Measurements from ENCODE around the gene CFAP410. TPM values are rescaled to one million over a fixed set of nuclear protein-coding genes. Genes with fewer than 3 reads are reported as not detected.

Gene CFAP410
- total and polyA plus RNA-seq, 2 of the 13 experiments (the other 11 are each of a cell fraction or from before 2014, with no cell fraction given) = 8.0 to 20.1 TPM

DNA sequence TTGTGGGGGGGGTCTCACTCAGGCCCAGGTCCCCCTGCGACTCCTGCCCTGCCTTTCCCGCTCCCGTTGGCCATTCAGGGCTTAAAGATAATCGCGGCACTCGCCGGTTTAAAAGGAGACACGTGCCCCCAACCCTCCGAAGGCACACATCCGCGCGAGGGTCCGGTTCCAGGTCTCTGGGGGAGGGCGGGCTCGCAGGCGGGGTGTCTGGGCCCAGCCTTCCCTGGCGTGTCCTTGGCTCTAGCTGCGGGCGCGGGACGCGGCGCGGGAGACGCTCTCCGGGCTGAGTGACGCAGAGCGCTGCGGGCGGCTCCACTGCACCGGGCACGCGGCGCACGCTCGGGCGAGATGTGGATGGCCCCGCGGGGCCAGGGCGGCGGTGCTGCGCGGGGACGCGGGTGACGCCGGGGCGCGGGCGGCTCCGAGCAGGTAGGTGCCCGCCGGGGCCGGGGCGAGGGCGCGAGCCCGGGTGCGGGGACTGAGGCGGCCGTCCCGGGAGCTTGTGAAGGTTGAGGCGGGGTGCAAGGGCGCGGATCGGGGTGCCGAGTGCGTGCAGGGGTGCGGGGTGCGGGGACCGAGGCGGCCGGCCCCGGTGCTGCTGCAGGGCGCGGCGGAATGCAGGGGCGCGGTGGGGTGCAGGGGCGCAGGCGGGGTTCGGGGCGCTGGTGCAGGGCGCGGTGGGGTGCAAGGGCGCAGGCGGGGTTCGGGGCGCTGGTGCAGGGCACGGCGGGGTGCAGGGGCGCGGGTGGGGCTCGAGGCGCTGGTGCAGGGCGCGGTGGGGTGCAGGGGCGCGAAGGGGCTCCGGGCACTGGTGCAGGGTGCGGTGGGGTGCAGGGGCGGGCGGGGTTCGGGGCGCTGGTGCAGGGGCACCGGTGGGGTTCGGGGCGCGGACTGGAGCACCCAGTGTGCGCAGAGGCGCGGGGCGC, 10.9 kb upstream of the CFAP410 start:
- in situ Hi-C loops (cut with HindIII; ENCODE audit: extremely low pct_ligation_motif_present, low pct_unique_long_range_greater_than_20kb) (no loop called here), intact Hi-C loops (cut with micrococcal nuclease; ENCODE audit: unreplicated experiment) (no loop called here)
- Histone ChIP-seq H3K36me3 (replicated peaks in 1 of 2; ENCODE audit: control insufficient read depth in 1 of 2, insufficient read depth in 2 of 2, low read length in 2 of 2) (no peaks in the 10 kb centered on the region), H2AFZ (ENCODE audit: low read length) (no peak overlapping the region), H3K9me3 (ENCODE audit: low read length) (no peaks in the 10 kb centered on the region), H3K79me2 (ENCODE audit: insufficient read depth, low read length) (no peaks in the 10 kb centered on the region), H4K20me1 (ENCODE audit: insufficient read depth, low read length) (no peaks in the 10 kb centered on the region), H3K27ac (ENCODE audit: extremely low read length, insufficient read depth, low read length) (no peak overlapping the region), H3K4me2 (ENCODE audit: low read depth, low read length) (no peak overlapping the region), H3K4me3 (replicated peaks in 1 of 3; ENCODE audit: insufficient read depth in 1 of 3, low read depth in 2 of 3, low read length in 3 of 3) (no peak overlapping the region), H3K27me3 (ENCODE audit: control insufficient read depth in 1 of 2, insufficient read depth in 2 of 2, low read length in 2 of 2) (peaks cover 5 to 25% of the 10 kb centered on the region in 2 experiments; a peak in 4 of 5 replicates), H3K4me1 (ENCODE audit: insufficient read depth, low read length) (peaks cover 16% of the 10 kb centered on the region), H3K9ac (ENCODE audit: insufficient read depth, low read depth, low read length) (no peak overlapping the region)
- FAIRE-seq (no peak), ATAC-seq (no peak), DNase-seq (ENCODE audit: low spot score) (no peak)
- BruUV-seq (replicated peaks) = no TSS peak
- POLR2A ChIA-PET = no interaction called here
- 85% methylated on average over 90 of the region's 113 CpGs for WGBS (ENCODE audit: low lambda C conversion rate)
- CTCF ChIA-PET (ENCODE audit: low intra/inter-chr PET ratio, low total read pairs) = no interaction called here
- TF ChIP-seq, protein P1, sequence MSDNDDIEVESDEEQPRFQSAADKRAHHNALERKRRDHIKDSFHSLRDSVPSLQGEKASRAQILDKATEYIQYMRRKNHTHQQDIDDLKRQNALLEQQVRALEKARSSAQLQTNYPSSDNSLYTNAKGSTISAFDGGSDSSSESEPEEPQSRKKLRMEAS (IDR thresholded peaks at IDR 0.05) = no peak

GRCh38 chr21:44349416-44349846, 10.2 kb upstream of the CFAP410 start:
- no peaks in the 10 kb centered on the region for H3K79me2 ChIP-seq (ENCODE audit: insufficient read depth, low read length)
- intact Hi-C loops (cut with micrococcal nuclease; ENCODE audit: unreplicated experiment) = no loop called here
- H3K36me3 ChIP-seq (replicated peaks in 1 of 2; ENCODE audit: control insufficient read depth in 1 of 2, insufficient read depth in 2 of 2, low read length in 2 of 2) = no peaks in the 10 kb centered on the region
- H2AFZ ChIP-seq (ENCODE audit: low read length) = no peak overlapping the region
- ChIA-PET POLR2A (no interaction called here), CTCF (ENCODE audit: low intra/inter-chr PET ratio, low total read pairs) (no interaction called here)
- no TSS peak for BruUV-seq (replicated peaks)
- no peak overlapping the region for H3K27ac ChIP-seq (ENCODE audit: extremely low read length, insufficient read depth, low read length)
- no peak overlapping the region for H3K4me2 ChIP-seq (ENCODE audit: low read depth, low read length)
- no peak; the same call in 2 of the 3 replicates for ATAC-seq
- no peaks in the 10 kb centered on the region for H3K9me3 ChIP-seq (ENCODE audit: low read length)
- peaks cover 9% of the 10 kb centered on the region for H3K4me1 ChIP-seq (ENCODE audit: insufficient read depth, low read length)
- TF ChIP-seq SAFB2 (CRISPR knock-in tag; IDR thresholded peaks at IDR 0.05; ENCODE audit: borderline replicate concordance, low read depth) = no peak
- TF ChIP-seq, protein P2, sequence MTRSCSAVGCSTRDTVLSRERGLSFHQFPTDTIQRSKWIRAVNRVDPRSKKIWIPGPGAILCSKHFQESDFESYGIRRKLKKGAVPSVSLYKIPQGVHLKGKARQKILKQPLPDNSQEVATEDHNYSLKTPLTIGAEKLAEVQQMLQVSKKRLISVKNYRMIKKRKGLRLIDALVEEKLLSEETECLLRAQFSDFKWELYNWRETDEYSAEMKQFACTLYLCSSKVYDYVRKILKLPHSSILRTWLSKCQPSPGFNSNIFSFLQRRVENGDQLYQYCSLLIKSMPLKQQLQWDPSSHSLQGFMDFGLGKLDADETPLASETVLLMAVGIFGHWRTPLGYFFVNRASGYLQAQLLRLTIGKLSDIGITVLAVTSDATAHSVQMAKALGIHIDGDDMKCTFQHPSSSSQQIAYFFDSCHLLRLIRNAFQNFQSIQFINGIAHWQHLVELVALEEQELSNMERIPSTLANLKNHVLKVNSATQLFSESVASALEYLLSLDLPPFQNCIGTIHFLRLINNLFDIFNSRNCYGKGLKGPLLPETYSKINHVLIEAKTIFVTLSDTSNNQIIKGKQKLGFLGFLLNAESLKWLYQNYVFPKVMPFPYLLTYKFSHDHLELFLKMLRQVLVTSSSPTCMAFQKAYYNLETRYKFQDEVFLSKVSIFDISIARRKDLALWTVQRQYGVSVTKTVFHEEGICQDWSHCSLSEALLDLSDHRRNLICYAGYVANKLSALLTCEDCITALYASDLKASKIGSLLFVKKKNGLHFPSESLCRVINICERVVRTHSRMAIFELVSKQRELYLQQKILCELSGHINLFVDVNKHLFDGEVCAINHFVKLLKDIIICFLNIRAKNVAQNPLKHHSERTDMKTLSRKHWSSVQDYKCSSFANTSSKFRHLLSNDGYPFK (CRISPR knock-in tag; IDR thresholded peaks at IDR 0.05; ENCODE audit: borderline replicate concordance) = no peak
- no peak for TF ChIP-seq FIP1L1 (IDR thresholded peaks at IDR 0.05; ENCODE audit: borderline replicate concordance, insufficient read depth, low read depth, low read length)
- no peak for TF ChIP-seq PRDM15 (CRISPR knock-in tag; IDR thresholded peaks at IDR 0.05)
- in situ Hi-C loops (cut with HindIII; ENCODE audit: extremely low pct_ligation_motif_present, low pct_unique_long_range_greater_than_20kb) = no loop called here
- H3K27me3 ChIP-seq (ENCODE audit: control insufficient read depth in 1 of 2, insufficient read depth in 2 of 2, low read length in 2 of 2) = peaks cover 5 to 27% of the 10 kb centered on the region in 2 experiments; a peak in 4 of 5 replicates
- H3K4me3 ChIP-seq (replicated peaks in 1 of 3; ENCODE audit: insufficient read depth in 1 of 3, low read depth in 2 of 3, low read length in 3 of 3) = no peak overlapping the region
- H3K9ac ChIP-seq (ENCODE audit: insufficient read depth, low read depth, low read length) = no peak overlapping the region
- 27% methylated on average over 3 of the region's 12 CpGs for WGBS (ENCODE audit: low lambda C conversion rate)
- DNase-seq (ENCODE audit: low spot score) = no peak
- no peaks in the 10 kb centered on the region for H4K20me1 ChIP-seq (ENCODE audit: insufficient read depth, low read length)
- no peak for FAIRE-seq
